ENCODE measurements around the gene ADSS1.

ADSS1 gene

GRCh38 chr14:104723651-104724406, at the start of gene ADSS1:
Gene ADSS1, plus strand, starts transcription at chr14:104724229. Its CDS starts 42 bp downstream, at chr14:104724271.
- DNase-seq (ENCODE audit: low read depth in 2 of 2), result no peak

- no peak for DNase-seq (ENCODE audit: low read depth in 2 of 2)
Measured at GRCh38 chr14:104675447-104675846, 48.6 kb upstream of the ADSS1 start.

- DNase-seq (ENCODE audit: low read depth in 2 of 2), result no peak
Measured at GRCh38 chr14:104676130-104676693, 47.8 kb upstream of the ADSS1 start.

GRCh38 chr14:104676694-104677511, 47.1 kb upstream of the ADSS1 start:
- no peak for DNase-seq (ENCODE audit: low read depth in 2 of 2)

GRCh38 chr14:104677512-104678332, 46.3 kb upstream of the ADSS1 start:
- peak; percentile 54 to 63 for DNase-seq (ENCODE audit: low read depth in 2 of 2)

- DNase-seq (ENCODE audit: low read depth in 2 of 2), result peak in 1 of 2 experiments; percentile 35
Measured at GRCh38 chr14:104678346-104678745, 45.7 kb upstream of the ADSS1 start.

GRCh38 chr14:104678901-104679705, 44.9 kb upstream of the ADSS1 start:
- DNase-seq (ENCODE audit: low read depth in 2 of 2), result no peak

GRCh38 chr14:104680056-104680805, 43.8 kb upstream of the ADSS1 start:
- DNase-seq (ENCODE audit: low read depth in 2 of 2), result peak in 1 of 2 experiments; percentile 34

GRCh38 chr14:104680806-104681688, 43.0 kb upstream of the ADSS1 start:
- DNase-seq (ENCODE audit: low read depth in 2 of 2), result no peak

- DNase-seq (ENCODE audit: low read depth in 2 of 2), result peak in 1 of 2 experiments; percentile 44
Measured at GRCh38 chr14:104681689-104682074, 42.3 kb upstream of the ADSS1 start.

GRCh38 chr14:104682107-104682593, 41.9 kb upstream of the ADSS1 start:
- no peak for DNase-seq (ENCODE audit: low read depth in 2 of 2)

- DNase-seq (ENCODE audit: low read depth in 2 of 2), result no peak
Measured at GRCh38 chr14:104683653-104684448, 40.2 kb upstream of the ADSS1 start.

- no peak for DNase-seq (ENCODE audit: low read depth in 2 of 2)
Measured at GRCh38 chr14:104684449-104684821, 39.6 kb upstream of the ADSS1 start.

GRCh38 chr14:104685216-104685997, 38.6 kb upstream of the ADSS1 start:
- DNase-seq (ENCODE audit: low read depth in 2 of 2), result no peak

- DNase-seq (ENCODE audit: low read depth in 2 of 2), result no peak
Measured at GRCh38 chr14:104685998-104686610, 37.9 kb upstream of the ADSS1 start.

- no peak for DNase-seq (ENCODE audit: low read depth in 2 of 2)
Measured at GRCh38 chr14:104686624-104687517, 37.2 kb upstream of the ADSS1 start.
